Endometrial microvascular endothelial cells (primary cell): Measurements from ENCODE around the gene C17orf107. TPM values are rescaled to one million over a fixed set of nuclear protein-coding genes. Genes with fewer than 3 reads are reported as not detected.
"Not testable (repeated sequence)": the region's sequence is repeated elsewhere in the genome, so short reads cannot be mapped to it uniquely, and the experiment has no call there.

ENCODE experiments used
- in situ Hi-C: cut with HindIII; loops from 2 replicates; pipeline ENCODE4 v1.10.0; 2017; ENCODE audit warnings: low sequenced_read_pairs, low pct_unique_long_range_greater_than_20kb; ENCODE audit errors: inconsistent ontology term
- total RNA-seq: library from RNA; depleted of rRNA; stranded (reverse); fragments of >200 nt; gene quantifications from one replicate; pipeline ENCODE4 v1.2.3, GENCODE V29; 2015; ENCODE audit errors: inconsistent ontology term

The C17orf107 gene
- total RNA-seq, 1 donor from 2014 or later: 0.46 TPM

DNA sequence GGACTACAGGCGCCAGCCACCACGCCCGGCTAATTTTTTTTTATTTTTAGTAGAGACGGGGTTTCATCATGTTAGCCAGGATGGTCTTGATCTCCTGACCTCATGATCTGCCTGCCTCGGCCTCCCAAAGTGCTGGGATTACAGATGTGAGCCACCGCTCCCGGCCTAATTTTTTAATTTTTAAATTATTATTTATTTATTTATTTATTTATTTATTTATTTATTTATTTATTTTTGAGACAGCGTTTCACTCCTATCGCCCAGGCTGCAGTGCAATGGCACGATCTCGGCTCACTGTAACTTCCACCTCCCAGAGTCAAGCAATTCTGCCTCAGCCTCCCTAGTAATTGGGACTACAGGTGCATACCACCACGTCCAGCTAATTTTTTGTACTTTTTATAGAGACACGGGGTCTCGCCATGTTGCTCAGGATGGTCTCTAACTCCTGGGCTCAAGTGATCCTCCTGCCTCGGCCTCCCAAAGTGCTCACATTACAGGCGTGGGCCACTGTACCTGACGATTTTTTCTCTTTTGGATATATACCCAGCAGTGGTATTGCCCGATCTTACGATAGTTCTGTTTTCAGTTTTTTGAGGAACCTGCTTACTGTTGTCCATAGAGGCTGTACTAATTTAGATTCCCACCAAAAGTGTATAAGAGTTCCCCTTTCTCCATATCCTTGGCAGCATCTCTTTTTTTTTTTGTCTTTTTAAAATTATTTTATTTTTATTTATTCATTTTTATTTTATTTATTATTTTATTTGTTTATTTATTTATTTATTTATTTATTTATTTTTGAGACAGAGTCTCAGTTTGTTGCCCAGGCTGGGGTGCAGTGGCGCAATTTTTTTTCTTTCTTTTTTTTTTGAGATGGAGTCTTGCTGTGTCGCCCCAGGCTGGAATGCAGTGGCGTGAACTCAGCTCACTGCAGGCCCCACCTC lies 30.0 kb upstream of the C17orf107 start:
- in situ Hi-C loops: not testable (repeated sequence)

DNA sequence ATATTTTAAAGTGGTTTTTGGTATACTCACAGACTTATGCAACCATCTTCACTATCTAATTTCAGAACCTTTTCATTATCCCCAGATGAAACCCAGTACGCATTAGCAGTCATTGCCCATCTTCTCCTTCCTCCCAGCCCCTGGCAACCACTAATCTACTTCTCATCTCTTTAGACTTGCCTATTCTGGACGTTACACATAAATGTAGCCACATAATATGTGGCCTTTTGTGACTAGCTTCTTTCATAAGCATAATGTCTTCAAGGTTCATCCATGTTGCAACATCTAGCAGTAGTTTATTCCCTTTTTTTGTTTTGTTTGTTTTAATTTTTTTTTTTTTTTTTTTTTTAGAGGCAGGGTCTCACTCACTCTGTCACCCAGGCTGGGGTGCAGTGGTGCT lies 28.5 kb upstream of the C17orf107 start:
- in situ Hi-C loops: no loop called here

DNA sequence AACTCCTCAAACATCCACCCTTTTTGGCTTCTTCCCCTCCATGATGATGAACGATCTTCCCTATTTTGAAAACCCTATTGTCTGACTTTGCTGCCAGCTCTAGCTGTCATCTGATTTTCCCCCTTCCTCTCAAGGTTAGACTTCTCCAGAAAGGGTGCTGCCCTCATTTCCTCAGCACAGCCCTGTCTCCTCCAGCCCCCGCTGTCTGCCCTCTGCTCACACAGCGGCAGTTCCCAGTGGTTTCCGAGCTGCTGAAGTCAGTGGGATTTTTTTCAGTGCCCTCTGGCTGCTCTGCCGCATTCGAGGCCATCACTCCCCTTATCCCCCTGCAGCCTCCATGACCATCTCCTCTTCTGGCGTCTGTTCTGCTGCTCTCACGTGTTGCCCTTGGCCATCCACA lies 26.6 kb upstream of the C17orf107 start:
- in situ Hi-C loops: no loop called here

- in situ Hi-C loops: no loop called here
These were observed 22.2 kb upstream of the C17orf107 start for GRCh38 chr17:4877089-4877488.

GRCh38 chr17:4879601-4880000 lies 19.7 kb upstream of the C17orf107 start:
- in situ Hi-C loops: no loop called here

- in situ Hi-C loops: no loop called here
These were observed 18.5 kb upstream of the C17orf107 start for GRCh38 chr17:4880857-4881256.

GRCh38 chr17:4881761-4882555 lies 17.4 kb upstream of the C17orf107 start:
- in situ Hi-C loops: no loop called here

DNA sequence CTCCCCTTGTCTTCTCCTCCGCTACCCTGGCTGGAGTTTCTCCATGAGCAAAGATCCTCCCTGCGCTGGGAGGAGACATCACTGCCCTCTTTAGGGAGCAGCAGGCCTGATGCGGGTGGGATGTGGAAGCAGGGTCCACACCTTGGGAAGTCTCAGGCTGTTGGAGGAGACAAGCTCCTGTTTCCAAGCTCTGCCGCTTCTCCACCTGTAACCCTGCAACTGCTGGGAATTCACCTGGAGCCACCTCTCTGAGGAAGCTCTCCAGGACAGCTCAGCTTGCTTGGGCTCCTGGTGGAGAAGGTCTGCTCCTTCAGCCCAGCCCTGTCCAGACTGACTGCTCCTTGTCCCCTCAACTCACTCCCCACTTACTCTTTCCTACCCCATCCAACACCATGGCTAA lies 14.8 kb upstream of the C17orf107 start:
- in situ Hi-C loops: no loop called here

DNA sequence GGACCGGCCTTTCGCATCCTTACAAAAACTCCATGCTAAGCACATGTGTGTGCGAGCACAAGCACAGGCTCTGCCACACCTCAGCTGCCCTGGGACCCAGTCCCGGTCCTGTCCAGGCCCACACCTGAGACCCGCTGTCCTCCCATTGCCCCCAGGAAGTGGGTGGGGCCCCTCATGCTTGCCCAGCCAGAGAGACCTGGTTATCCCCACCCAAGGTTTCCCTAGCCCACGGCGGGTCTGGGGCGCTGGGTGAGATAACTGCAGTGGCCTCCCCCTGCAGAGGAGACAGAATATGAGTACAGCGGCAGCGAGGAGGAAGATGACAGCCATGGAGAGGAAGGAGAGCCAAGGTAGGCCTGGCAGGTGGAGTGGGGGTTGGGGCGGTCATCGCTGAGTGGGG lies 12.5 kb upstream of the C17orf107 start:
- in situ Hi-C loops: no loop called here

DNA sequence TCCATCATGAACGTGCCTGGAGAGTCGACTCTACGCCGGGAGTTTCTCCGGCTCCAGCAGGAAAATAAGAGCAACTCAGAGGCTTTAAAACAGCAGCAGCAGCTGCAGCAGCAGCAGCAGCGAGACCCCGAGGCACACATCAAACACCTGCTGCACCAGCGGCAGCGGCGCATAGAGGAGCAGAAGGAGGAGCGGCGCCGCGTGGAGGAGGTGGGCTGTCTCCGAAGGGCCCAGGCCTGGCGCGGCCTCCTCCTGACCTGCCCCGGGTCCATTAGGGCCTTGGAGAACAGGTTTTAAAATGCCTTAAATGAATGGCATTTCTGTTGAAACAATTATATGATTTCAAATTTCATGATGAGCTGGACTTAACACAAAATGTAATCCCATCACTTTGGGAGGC lies 11.8 kb upstream of the C17orf107 start:
- in situ Hi-C loops: no loop called here

DNA sequence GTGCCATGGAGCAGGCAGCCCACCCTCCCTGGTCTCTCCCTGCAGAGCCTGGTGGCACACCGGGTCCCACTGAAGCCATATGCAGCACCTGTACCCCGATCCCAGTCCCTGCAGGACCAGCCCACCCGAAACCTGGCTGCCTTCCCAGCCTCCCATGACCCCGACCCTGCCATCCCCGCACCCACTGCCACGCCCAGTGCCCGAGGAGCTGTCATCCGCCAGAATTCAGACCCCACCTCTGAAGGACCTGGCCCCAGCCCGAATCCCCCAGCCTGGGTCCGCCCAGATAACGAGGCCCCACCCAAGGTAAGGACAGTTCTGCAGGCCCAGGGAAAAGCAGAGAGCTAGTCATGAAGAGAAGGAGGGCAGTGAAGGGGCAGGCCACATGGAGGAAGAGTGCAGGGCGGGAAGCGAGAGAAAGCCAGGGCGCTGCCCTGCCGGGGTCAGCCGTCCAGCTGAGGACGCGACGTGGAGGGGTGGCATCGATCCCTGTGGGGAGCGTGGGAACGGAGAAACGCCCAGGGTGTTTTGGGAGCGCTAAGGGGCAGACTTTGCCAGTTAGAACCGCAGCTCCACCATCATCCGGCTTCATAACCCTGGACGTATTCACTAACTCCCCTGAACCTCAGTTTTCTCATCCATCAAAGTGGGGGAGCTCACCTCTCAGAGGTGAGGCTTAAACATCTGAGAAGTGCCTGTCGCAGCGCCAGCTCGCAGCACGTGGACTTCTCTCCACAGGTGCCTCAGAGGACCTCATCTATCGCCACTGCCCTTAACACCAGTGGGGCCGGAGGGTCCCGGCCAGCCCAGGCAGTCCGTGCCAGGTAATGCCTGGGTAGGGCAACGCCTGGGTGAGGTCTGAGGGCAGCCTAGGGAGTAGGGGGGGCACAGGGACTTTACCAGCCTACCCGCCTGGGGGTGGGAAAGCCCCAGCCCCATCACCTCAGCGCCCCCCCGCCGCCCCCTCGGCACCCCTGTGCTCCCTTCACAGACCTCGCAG lies 7.6 kb upstream of the C17orf107 start:
- in situ Hi-C loops: no loop called here

GRCh38 chr17:4892499-4893221 lies 6.7 kb upstream of the C17orf107 start:
- in situ Hi-C loops: no loop called here

DNA sequence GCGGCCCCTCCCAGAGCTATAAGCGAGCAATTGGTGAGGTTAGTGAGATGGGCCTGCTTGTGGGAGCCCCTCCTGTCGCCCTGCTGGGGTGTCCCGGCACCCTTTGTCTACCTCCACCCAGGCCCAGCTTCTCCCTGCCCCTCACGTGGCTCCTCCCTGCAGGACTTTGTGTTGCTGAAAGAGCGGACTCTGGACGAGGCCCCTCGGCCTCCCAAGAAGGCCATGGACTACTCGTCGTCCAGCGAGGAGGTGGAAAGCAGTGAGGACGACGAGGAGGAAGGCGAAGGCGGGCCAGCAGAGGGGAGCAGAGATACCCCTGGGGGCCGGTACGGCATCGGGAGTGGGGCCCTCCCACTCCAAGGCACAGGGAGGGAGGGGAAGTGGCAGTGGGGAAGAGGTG lies 6.1 kb upstream of the C17orf107 start:
- in situ Hi-C loops: no loop called here

DNA sequence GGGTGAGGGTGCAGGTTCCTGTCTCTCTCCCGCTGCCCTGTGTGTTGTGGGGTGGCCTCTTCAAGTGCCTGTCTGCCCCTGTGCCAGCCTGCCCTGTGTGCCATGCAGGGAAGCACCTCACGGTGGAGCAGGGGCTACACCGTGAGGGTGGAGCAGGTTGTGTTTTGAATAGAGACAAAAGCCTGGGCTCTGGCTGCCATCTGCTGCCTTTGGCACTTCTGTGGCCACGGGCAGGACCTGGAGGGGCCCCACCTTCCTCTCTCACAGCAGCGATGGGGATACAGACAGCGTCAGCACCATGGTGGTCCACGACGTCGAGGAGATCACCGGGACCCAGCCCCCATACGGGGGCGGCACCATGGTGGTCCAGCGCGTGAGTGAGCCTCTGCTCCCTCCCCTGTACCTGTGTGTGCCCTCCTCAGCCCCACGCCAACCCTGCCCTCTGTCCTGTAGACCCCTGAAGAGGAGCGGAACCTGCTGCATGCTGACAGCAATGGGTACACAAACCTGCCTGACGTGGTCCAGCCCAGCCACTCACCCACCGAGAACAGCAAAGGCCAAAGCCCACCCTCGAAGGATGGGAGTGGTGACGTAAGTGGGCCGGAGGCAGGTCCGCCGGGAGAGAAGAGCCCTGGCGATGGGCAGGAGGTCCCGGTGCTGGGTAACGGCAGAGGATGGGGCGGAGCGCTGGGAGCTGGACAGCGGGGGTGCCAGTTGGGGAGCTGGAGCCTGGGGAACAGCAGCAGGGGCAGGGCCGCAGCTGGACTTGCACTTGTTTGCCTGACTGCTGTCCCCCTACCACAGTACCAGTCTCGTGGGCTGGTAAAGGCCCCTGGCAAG lies 5.4 kb upstream of the C17orf107 start:
- in situ Hi-C loops: no loop called here

GRCh38 chr17:4895121-4895520 lies 4.2 kb upstream of the C17orf107 start:
- in situ Hi-C loops: no loop called here

GRCh38 chr17:4895657-4896331 lies 3.5 kb upstream of the C17orf107 start:
- in situ Hi-C loops: no loop called here
